HG03378 (cell line): Measurements from ENCODE around the gene NT5DC3.

Source experiments
- ATAC-seq: cut with Tn5 transposase; IDR thresholded peaks from one replicate; pipeline ENCODE4 v1.9.1; 2021; ENCODE audit warnings: mild to moderate bottlenecking, moderate library complexity; ENCODE audit not compliant: unreplicated experiment

NT5DC3 gene

GRCh38 chr12:103756443-103756842, 84.6 kb downstream of the NT5DC3 start:
- no peak for ATAC-seq

DNA sequence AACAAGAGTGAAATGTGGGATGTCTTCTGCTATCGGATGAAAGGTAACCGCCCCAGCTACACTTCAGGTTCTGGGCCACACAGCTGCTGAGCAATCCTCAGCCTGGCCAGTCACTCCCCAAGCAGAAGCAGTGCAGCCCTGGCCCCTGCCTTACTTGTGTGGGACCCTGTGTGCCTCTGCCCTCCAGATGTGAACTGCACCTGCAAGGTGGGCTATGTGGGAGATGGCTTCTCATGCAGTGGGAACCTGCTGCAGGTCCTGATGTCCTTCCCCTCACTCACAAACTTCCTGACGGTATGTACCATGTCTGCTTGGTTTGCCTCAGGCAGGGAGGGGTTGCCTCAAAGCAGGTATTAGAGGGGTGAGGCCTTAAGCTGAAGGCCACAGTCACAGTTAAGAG, 85.6 kb downstream of the NT5DC3 start:
- ATAC-seq, result no peak

DNA sequence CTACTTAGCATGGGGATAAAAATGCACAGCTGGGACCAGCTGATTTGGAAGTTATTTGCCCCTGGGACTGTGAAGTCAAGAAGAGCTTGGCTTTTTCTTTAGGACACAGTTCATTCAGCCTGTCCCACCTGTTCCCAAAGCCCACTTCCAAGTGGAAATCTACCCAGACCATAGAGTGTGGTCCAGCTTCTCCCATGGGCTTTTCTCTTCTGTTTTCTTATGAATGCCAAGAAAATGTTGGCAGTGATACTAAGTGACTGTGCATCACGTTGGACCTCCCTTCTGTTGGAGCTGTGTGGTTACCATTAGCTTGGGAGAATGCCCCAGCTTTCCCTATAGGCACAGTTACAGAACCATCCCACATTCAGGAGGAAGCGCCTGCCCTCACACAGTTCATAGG, 89.4 kb downstream of the NT5DC3 start:
- no peak for ATAC-seq

- ATAC-seq, result no peak
Measured at GRCh38 chr12:103751171-103751570, 89.9 kb downstream of the NT5DC3 start.

GRCh38 chr12:103748875-103749274, 92.2 kb downstream of the NT5DC3 start:
- no peak for ATAC-seq

DNA sequence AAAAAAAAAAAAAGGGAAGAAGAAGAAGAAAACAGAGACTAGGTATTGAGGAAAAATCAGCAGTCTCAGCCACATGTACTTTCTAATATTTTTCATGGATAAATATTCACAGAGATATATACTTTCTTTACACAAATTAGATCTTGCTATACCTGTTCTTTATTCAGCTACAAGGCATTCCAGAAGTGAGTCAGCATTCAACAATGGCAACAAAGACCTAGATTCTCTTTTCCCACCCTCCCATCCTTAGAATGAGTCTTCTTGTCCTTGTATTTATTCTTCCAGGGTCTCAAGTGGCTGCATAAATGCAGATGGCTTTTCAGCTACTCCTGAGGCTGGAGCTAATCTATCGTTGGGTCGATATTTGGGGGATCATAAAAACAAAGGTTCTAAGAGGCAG, 93.0 kb downstream of the NT5DC3 start:
- no peak for ATAC-seq

DNA sequence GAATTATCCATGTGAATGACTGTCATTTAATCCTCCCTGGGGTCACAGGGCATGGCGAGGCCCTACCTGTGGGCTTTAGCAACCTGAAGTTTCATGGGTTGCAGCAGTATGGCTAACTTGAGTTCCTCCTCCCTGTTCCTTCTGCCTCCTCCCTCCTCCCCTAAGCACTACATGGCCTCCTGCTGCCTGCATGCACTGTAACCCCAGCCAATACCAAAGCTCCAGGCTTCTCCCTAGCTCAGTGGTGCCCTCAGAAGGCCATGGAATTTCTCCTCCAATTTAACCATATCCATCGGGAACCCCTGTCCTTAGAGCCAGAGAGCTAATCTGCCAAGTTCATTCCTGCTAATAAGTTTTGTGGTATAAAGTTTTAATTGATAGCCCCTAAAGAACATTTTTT, 95.1 kb downstream of the NT5DC3 start:
- ATAC-seq, result no peak

DNA sequence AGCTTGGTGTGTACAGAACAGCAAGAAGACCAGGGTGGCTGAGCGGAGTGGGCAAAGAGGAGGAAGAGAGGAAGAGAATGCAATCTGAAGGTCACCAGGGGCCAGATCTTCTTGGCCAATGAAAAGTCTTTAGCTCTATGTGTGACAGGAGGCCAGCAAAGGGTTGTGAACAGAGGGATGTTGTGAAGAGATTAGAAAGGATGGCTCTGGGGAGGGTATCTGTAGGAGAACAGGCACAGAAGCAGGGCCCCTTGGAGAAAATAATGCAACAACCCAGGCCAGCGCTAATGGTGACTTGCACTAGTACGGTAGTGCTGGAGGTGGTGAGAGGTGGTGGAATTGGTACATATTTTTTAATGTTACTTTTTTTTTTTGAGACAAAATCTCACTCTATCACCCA, 97.2 kb downstream of the NT5DC3 start:
- no peak for ATAC-seq

DNA sequence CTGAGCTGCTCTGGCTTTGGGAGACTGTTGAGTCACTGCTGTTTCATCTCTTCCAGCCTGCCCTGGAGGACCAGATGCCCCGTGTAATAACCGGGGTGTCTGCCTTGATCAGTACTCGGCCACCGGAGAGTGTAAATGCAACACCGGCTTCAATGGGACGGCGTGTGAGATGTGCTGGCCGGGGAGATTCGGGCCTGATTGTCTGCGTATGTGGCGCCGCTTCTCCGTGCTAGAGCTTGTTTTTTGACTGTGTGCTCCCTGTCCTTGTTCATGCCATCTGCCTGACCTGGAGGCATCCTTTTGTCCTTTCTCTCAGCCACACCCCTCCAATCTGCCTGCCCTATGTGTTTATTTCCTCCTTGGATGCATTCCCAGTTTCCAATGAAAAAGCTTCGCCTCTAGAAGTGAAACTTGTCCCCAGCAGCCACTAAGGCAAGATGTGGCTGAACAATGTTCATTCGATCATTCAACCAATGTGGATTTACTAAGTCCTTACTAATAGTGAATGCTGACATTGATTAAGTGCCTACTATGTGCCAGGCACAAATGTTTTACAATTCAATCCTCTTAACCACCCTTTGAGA, 98.6 kb downstream of the NT5DC3 start:
- ATAC-seq, result no peak

- no peak for ATAC-seq
Measured at GRCh38 chr12:103737881-103738280, 103.2 kb downstream of the NT5DC3 start.

GRCh38 chr12:103736572-103736971, 104.5 kb downstream of the NT5DC3 start:
- ATAC-seq, result no peak

GRCh38 chr12:103735291-103735690, 105.7 kb downstream of the NT5DC3 start:
- no peak for ATAC-seq

- ATAC-seq, result no peak
Measured at GRCh38 chr12:103734863-103735262, 106.2 kb downstream of the NT5DC3 start.

DNA sequence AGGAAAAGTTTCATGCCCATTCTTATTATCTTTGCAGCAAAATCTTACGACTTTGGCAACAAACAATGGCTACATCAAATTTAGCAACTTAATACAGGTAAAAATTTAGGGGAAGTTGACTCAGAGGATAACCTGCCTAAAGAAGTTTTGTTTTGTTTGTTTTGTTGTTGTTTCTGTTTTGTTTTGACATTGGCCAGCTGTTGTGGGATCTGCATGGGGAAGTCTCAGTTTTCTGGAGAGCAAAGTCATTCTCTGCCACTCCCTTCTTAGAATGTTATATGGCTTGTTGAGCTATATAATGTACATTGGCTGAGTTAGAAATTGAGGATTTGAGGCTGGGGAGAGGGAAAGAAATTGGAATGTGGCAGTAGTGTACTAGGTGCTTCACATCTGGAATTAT, 109.5 kb downstream of the NT5DC3 start:
- no peak for ATAC-seq

GRCh38 chr12:103729499-103729898, 111.5 kb downstream of the NT5DC3 start:
- no peak for ATAC-seq

DNA sequence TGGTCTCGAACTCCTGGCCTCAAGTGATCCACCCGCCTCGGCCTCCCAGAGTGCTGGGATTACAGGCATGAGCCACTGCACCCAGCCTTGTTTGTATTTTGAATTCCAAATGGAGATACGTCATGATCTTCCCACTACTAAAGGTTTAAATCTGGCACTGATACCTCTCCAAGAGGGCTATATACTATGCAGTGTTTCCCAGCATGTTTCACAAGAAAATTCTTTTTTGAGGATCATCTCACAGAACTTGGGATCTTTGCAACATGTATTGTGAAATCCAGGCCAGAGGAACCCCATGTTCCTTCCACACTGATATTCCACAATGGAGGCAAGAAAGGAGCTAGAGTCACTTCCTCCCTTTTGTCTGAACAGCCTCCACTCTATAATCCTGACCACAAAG, 112.7 kb downstream of the NT5DC3 start:
- no peak for ATAC-seq

DNA sequence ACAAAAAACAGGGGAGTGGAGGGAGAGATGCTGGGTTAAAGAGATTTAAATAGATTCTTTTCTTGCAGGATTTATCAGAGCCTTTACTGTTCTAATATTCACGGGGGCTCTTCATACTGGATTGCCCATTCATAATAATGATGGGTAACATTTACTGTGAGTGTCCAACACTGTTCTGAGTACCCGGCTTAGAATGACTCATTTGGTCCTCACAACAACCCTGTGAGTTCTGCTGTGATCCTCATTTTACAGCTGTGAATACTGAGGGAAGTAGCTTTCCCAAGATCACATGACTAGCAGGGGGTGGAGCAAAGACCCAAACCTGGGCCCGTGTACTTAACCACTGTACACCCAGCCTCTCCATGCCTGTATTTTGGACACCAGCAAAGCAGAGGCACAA, 113.4 kb downstream of the NT5DC3 start:
- no peak for ATAC-seq

- ATAC-seq, result no peak
Measured at GRCh38 chr12:103725398-103725797, 115.6 kb downstream of the NT5DC3 start.
